Activated naive CD4-positive, alpha-beta T cell treated with Interleukin-2 at 50 U/mL for 16 hours (primary cell): Measurements from ENCODE around the gene NFIA.

ENCODE experiments used
- DNase-seq: peaks from one replicate; pipeline ENCODE4 v3.0.0-alpha.2; 2020

Gene NFIA

GRCh38 chr1:61190153-61190552, 107.8 kb downstream of the NFIA start:
- DNase-seq = no peak

- no peak for DNase-seq
Measured at GRCh38 chr1:61190618-61191432, 108.5 kb downstream of the NFIA start.

GRCh38 chr1:61191433-61191720, 109.0 kb downstream of the NFIA start:
- no peak for DNase-seq

GRCh38 chr1:61192663-61193330, 110.4 kb downstream of the NFIA start:
- no peak for DNase-seq

- no peak for DNase-seq
Measured at GRCh38 chr1:61193808-61194207, 111.4 kb downstream of the NFIA start.

- no peak for DNase-seq
Measured at GRCh38 chr1:61198554-61198953, 116.2 kb downstream of the NFIA start.

GRCh38 chr1:61201035-61201434, 118.7 kb downstream of the NFIA start:
- no peak for DNase-seq

- no peak for DNase-seq
Measured at GRCh38 chr1:61202854-61203598, 120.7 kb downstream of the NFIA start.

- no peak for DNase-seq
Measured at GRCh38 chr1:61204528-61204927, 122.2 kb downstream of the NFIA start.

GRCh38 chr1:61207416-61207815, 125.1 kb downstream of the NFIA start:
- no peak for DNase-seq

GRCh38 chr1:61208172-61208571, 125.8 kb downstream of the NFIA start:
- no peak for DNase-seq

- no peak for DNase-seq
Measured at GRCh38 chr1:61208831-61209230, 126.5 kb downstream of the NFIA start.

- DNase-seq = no peak
Measured at GRCh38 chr1:61210435-61211154, 128.2 kb downstream of the NFIA start.

GRCh38 chr1:61213245-61214011, 131.1 kb downstream of the NFIA start:
- no peak for DNase-seq

- DNase-seq = no peak
Measured at GRCh38 chr1:61215119-61215518, 132.8 kb downstream of the NFIA start.

- DNase-seq = no peak
Measured at GRCh38 chr1:61215676-61216289, 133.4 kb downstream of the NFIA start.

GRCh38 chr1:61220536-61220935, 138.2 kb downstream of the NFIA start:
- DNase-seq = no peak

- no peak for DNase-seq
Measured at GRCh38 chr1:61221642-61222041, 139.3 kb downstream of the NFIA start.

- DNase-seq = no peak
Measured at GRCh38 chr1:61222240-61222639, 139.9 kb downstream of the NFIA start.

GRCh38 chr1:61223140-61223539, 140.8 kb downstream of the NFIA start:
- no peak for DNase-seq

GRCh38 chr1:61224609-61225008, 142.2 kb downstream of the NFIA start:
- no peak for DNase-seq

- DNase-seq = no peak
Measured at GRCh38 chr1:61225478-61225877, 143.1 kb downstream of the NFIA start.
